8988T (cell line): ENCODE data around the gene KARS1.
"Not testable (repeated sequence)": the region's sequence is repeated elsewhere in the genome, so short reads cannot be mapped to it uniquely, and the experiment has no call there.

Experiments used
- DNase-seq: peaks from one replicate; pipeline ENCODE4 v3.0.0; 2011

KARS1 gene

DNA sequence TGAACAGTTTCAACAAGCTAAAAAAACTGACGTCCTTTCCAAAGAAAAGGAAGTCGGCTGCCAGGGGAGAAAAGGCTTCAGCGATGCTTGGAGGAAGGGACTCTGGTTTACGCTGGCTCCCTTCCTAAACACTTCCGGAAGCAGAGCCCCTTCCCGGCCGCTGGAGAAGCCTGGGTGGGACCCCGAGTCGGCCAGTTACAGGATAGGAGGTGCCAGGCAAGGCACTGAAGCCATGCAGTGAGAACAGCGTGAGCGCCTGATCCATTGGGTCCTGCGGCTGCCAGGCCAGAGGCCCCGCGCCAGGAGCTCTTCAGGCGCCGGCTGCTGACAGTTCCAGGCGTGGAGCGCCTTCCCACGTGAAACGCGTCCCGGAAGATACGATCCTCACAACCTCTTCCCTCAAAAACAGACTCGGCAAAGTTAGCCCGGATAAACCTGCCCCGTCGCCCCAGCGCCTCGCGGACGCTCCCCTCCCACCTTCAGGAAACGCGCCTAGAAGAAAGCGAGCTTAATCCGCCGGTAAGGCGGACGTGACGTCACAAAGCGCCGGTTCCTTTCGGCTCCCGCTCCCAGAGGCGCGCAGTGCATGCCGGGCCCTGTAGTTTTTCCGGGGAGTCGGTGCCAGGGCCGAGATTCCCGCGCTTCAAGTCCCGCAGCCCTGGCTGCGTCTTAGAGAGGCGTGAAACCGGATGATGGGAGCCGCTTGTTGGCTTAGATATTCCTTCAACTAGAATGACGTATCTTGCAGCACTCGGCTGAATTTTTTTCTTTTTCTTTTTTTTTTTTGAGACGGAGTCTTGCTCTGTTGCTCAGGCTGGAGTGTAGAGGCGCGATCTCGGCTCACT is 24.5 kb downstream of the KARS1 start, which contains the start of gene ADAT1:
ADAT1 (minus strand) TSS at position 521 of the 845 bp plus-strand sequence. CDS start 2,482 bp downstream, outside the sequence.
- peak; percentile 85 for DNase-seq

DNA sequence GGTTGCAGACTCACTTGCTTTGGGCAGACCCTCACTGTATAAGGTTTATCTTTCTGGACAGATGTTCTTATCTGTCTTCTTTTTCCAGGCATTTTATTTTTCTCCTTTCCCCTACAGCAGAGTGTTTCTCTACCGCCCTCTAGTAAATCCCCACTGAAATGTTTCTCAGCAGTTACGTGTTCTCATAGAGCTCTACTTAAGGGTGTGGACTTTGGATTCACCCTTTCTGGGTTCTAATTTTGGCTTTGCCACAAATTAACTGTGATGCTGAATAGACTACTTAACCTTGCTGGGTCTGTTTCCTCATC is 26.3 kb downstream of the KARS1 start:
- no peak for DNase-seq

DNA sequence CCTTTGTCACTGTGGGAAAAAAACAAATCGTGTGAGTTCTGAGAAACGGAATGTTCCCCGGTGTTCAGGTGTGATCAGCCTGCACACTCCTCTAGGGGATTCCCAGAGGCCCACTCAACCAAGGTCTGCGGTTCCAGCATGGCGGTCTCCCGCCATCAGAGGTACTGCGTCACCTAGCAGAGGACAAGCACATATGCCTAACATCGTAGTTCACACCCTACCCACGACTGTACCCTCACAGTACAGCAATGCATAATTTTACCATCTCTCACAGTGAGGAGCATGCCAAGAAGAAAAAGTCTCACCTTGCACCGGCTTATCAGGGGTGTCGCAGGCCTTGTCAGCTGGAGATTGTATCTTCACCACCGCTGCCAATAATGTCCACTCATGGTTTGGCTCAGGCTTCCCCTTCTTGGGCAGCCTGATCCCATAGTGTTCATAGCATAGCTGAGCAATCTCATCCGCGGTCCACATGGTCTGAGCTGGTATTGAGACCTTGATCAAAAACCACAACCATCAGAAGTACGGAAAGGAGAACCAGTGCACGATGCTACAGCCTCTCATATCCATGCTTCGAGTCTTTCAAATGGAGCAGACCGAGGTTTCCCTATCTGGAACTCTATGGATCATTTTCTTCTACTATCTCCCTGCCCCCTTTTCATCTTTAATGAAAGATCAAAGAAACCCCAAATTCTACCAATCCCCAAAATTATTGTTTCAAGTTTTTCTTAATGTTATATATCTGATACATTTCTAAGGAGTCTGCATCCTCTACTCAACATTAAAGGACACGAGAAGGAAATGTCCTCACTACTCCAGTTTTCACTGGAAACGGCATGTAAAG is 26.9 kb downstream of the KARS1 start:
- DNase-seq: no peak

- no peak for DNase-seq
Observed at GRCh38 chr16:75618780-75619179, 28.7 kb downstream of the KARS1 start.

- no peak for DNase-seq
Observed at GRCh38 chr16:75617121-75617520, 30.3 kb downstream of the KARS1 start.

DNA sequence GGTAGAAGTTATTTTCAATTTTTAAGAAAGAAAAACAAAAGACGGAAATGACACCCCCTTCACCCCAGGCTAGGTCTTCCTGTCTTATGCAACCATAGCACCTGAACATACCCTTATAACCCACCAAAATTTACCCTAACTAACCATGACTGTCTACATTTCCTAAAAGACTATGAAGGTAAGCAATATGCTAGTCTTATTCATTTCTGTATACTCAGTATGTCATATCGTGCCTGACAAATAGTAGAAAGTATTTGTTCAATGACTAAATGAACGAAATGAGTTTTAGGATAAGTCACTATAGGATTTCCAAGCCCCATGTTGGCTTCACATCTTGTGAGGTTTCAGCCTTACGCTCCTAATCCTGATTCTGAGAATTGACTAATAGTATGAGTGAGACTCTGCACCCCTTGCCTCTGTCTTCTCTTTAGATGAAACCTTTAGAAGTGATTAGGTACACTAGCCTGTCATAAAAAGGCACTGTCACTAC is 30.9 kb downstream of the KARS1 start:
- DNase-seq: no peak

DNA sequence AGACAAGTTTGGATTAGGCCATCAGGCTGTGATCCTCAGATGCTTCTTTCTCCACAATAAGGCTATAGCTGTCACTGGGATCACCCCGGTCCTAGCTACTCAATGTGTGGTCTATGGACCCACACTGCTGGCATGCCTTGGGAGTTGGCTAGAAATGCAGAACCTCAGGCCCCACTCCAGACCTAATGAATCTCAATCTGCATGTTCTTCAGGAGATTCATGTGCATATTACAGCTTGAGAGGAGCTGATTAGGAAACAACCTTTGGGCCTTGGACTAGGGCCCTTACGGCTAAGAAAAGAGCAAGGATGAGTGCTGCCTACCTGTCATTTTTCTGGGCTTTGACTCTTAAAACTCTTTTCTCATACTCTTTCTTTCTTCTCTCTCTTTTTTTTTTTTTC is 31.8 kb downstream of the KARS1 start:
- DNase-seq: no peak

GRCh38 chr16:75614066-75614897 is 33.2 kb downstream of the KARS1 start:
- DNase-seq: no peak

GRCh38 chr16:75606507-75606906 is 41.0 kb downstream of the KARS1 start:
- no peak for DNase-seq

GRCh38 chr16:75603241-75603640 is 44.2 kb downstream of the KARS1 start:
- no peak for DNase-seq

DNA sequence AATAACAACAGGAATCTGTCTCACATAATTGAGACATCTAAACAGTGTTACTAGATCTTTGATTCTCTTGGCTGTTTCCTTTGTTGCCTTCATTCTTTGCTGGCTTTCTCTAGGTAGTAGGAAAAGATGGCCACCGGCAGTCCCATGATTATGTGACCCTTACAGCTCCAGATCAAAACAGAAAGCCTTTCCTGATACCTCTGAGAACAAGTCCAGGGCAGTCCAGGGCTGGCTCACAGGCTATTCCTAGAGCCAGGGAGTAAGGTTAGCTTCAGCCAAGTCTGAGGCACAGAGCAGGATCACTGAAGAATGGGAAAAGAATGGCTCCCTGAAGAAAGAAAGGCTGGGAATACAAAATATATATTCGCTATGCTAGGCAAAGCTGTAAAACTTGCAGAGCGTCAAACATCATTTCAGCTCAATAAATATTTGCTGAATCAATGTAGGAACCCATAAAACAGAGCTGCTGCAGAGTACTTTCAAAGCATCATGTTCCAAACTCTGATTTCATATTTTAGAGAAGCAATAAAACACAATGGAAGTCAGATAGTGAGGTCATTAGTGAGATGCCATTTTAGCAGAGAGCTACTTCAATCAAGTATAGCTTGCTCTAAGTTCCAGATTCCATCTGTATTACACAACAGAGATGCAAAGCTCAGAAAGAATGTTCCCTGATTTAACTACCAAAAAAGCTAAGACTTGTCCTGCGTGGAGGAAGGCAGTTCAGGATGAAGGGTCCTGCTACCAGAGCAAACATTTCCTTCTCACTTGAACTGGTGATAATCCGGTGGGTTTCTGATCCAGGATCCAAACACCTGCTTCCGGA is 47.8 kb downstream of the KARS1 start:
- no peak for DNase-seq

- DNase-seq: no peak
Observed at GRCh38 chr16:75593825-75594820, 53.3 kb downstream of the KARS1 start.

GRCh38 chr16:75593308-75593707 is 54.2 kb downstream of the KARS1 start:
- DNase-seq: no peak

- DNase-seq: not testable (repeated sequence)
Observed at GRCh38 chr16:75591927-75592326, 55.5 kb downstream of the KARS1 start.

- DNase-seq: no peak
Observed at GRCh38 chr16:75590920-75591843, 56.3 kb downstream of the KARS1 start.

GRCh38 chr16:75589306-75589705 is 58.2 kb downstream of the KARS1 start:
- no peak for DNase-seq

- DNase-seq: no peak
Observed at GRCh38 chr16:75588716-75589115, 58.7 kb downstream of the KARS1 start.

- DNase-seq: no peak
Observed at GRCh38 chr16:75584108-75584507, 63.4 kb downstream of the KARS1 start.

- DNase-seq: no peak
Observed at GRCh38 chr16:75579281-75579834, 68.1 kb downstream of the KARS1 start.
